Uterus (tissue), 4 donors: Measurements from ENCODE around the gene UBL5. TPM values are rescaled to one million over a fixed set of nuclear protein-coding genes. Genes with fewer than 3 reads are reported as not detected.

Source experiments
- DNase-seq, 2 donors: peaks; one replicate each; pipeline ENCODE4 v3.0.0-alpha.2; 2019 to 2020
- H3K27ac ChIP-seq, 2 donors: fragments of 200-600 bp; sonication (generic); 1 replicate in 1 of 2; 2 replicates in 1 of 2; pipeline ENCODE4 v1.5.1; 2016 to 2018
- H3K27me3 ChIP-seq, 2 donors: fragments of 200-600 bp; sonication (generic); one replicate each; pipeline ENCODE4 v1.5.1; 2018 to 2019; ENCODE audit warnings: control low read depth in 1 of 2
- H3K36me3 ChIP-seq, 2 donors: fragments of 200-600 bp; sonication (generic); one replicate each; pipeline ENCODE4 v1.5.1; 2019; ENCODE audit warnings: control low read depth in 1 of 2
- H3K4me1 ChIP-seq, 2 donors: fragments of 200-600 bp; sonication (generic); one replicate each; pipeline ENCODE4 v1.5.1; 2018 to 2019; ENCODE audit warnings: control low read depth in 1 of 2
- H3K4me3 ChIP-seq, 2 donors: fragments of 200-600 bp; sonication (generic); 1 replicate in 1 of 2; 2 replicates in 1 of 2; pipeline ENCODE4 v1.5.1; 2018 to 2019; ENCODE audit warnings: mild to moderate bottlenecking in 1 of 2
- H3K9me3 ChIP-seq, 2 donors: fragments of 200-600 bp; sonication (generic); one replicate each; pipeline ENCODE4 v1.5.1; 2019; ENCODE audit warnings: control low read depth in 1 of 2
- POLR2A ChIP-seq, 2 donors: fragments of 450-650 bp; IDR thresholded peaks; one replicate each; pipeline ENCODE4 v1.6.1; 2016; ENCODE audit warnings: antibody characterized with exemption in 2 of 2, mild to moderate bottlenecking in 1 of 2, moderate library complexity in 1 of 2
- intact Hi-C: fragments of 100-400 bp; cut with DNase I; formaldehyde crosslinking; loops from one replicate; pipeline ENCODE4 v1.15.1; 2023; ENCODE audit warnings: low total_unique reads
- total RNA-seq, 4 donors: library from RNA; depleted of rRNA in 3 of 4; stranded (reverse); fragments of >200 nt in 3 of 4; gene quantifications; one replicate each; pipeline versions ENCODE4 v1.1.0 to v1.2.4, GENCODE V29; 2014 to 2023
- TF ChIP-seq, protein P1 (sequence below), 4 experiments: fragments of 200-600 bp in 2 of 4; fragments of 450-650 bp in 2 of 4; sonication (generic) in 2 of 4; IDR thresholded peaks; one replicate each; pipeline ENCODE4 v1.5.1; 2016 to 2019; ENCODE audit warnings: antibody characterized with exemption in 4 of 4, mild to moderate bottlenecking in 2 of 4, moderate library complexity in 1 of 4
- donor health status: DM: yes; HTN: yes; CAD: no.

UBL5 gene
- total RNA-seq, 4 donors from 2014 or later = 180 to 1,153 (median 222) TPM

DNA sequence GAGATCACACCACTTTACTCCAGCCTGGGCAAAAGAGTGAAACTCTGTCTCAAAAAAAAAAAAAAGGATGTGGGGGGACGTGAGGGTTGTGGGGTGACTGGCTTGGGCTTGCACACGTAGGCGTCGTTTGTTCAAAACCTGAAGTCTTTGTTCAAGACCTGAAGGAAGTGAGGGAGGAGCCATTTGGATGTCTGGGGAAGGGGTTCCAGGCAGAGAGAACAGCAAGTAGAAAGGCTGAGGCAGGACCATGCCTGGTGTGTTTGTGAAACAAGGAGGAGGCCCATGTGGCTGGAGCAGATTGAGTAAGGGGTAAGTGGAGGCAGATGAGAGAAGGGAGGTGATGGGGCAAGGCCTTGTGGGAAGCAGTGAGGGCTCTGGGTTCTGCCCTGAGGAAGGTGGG, 35.2 kb downstream of the UBL5 start:
- TF ChIP-seq, protein P1, sequence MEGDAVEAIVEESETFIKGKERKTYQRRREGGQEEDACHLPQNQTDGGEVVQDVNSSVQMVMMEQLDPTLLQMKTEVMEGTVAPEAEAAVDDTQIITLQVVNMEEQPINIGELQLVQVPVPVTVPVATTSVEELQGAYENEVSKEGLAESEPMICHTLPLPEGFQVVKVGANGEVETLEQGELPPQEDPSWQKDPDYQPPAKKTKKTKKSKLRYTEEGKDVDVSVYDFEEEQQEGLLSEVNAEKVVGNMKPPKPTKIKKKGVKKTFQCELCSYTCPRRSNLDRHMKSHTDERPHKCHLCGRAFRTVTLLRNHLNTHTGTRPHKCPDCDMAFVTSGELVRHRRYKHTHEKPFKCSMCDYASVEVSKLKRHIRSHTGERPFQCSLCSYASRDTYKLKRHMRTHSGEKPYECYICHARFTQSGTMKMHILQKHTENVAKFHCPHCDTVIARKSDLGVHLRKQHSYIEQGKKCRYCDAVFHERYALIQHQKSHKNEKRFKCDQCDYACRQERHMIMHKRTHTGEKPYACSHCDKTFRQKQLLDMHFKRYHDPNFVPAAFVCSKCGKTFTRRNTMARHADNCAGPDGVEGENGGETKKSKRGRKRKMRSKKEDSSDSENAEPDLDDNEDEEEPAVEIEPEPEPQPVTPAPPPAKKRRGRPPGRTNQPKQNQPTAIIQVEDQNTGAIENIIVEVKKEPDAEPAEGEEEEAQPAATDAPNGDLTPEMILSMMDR (IDR thresholded peaks at IDR 0.05) = no peak
- no peak for TF ChIP-seq POLR2A (IDR thresholded peaks at IDR 0.05)
- Histone ChIP-seq H3K4me1 (no peaks in the 10 kb centered on the region), H3K27me3 (no peaks in the 10 kb centered on the region), H3K27ac (no peak overlapping the region), H3K36me3 (no peaks in the 10 kb centered on the region), H3K4me3 (no peak overlapping the region), H3K9me3 (no peaks in the 10 kb centered on the region)
- intact Hi-C loops = no loop called here
- DNase-seq = no peak

DNA sequence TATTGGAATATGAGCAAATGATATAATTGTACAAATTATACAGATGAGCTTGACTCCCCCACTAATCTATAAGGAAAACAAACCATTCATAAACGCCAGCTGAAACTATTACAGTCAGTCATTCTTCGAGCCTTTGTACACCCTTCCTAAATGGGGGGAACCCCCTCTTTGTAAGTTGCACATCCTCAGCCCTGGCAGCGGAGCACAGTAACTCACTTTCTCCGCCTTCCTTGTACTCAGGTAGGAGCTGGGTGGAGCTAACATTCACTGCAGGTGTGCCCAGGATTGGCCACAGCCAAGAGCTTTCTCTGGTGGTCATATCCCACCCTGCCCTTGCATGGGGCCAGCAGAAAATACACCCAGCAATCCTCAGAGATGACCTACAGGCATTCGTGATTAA, 36.0 kb downstream of the UBL5 start:
- no peaks in the 10 kb centered on the region for H3K4me1 ChIP-seq
- no peaks in the 10 kb centered on the region for H3K9me3 ChIP-seq
- H3K27ac ChIP-seq = no peak overlapping the region
- H3K27me3 ChIP-seq = no peaks in the 10 kb centered on the region
- H3K4me3 ChIP-seq = no peak overlapping the region
- TF ChIP-seq, protein P1 (IDR thresholded peaks at IDR 0.05) = no peak
- no peak for TF ChIP-seq POLR2A (IDR thresholded peaks at IDR 0.05)
- H3K36me3 ChIP-seq = no peaks in the 10 kb centered on the region
- intact Hi-C loops = no loop called here
- no peak for DNase-seq

DNA sequence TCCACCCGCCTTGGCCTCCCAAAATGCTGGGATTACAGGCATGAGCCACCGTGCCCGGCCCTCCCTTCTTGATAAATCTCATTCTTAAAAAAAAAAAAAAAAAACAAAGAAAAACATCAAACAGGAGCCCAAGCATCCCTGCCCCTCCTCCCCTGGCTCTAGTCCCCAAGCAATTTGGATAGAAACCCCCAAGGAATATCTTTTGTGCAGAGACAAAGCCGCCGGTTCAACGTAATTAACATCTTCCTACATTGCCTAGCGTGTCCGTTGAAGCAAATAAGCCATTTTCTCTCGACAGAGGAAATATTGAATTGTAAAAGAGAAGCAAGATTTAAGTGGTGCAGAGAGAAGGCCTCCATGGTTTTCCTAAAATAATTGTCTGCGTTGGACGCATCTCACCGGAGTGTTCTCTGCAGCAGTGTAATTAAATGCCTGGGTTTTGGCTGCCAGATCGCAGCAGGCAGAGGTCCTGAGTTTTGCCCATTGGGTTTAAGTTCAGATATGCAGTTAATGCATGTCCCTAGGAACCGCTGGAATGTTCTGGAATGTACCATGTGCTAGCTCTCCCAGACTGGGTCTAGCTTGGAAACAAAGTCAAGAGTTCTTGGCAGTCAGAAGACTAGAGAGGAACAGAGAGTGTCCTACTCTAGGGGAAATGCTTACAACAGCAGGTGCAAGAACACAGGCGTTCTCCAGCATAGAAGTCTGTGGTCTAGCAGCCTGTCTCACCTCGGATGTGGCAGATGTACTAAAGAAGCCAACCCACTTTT, 38.2 kb downstream of the UBL5 start:
- Histone ChIP-seq H3K9me3 (no peaks in the 10 kb centered on the region), H3K36me3 (no peaks in the 10 kb centered on the region), H3K4me3 (no peak overlapping the region), H3K27me3 (no peaks in the 10 kb centered on the region), H3K4me1 (no peaks in the 10 kb centered on the region), H3K27ac (no peak overlapping the region)
- TF ChIP-seq, protein P1 (IDR thresholded peaks at IDR 0.05) = no peak
- TF ChIP-seq POLR2A (IDR thresholded peaks at IDR 0.05) = no peak
- no peak for DNase-seq
- intact Hi-C loops = no loop called here

DNA sequence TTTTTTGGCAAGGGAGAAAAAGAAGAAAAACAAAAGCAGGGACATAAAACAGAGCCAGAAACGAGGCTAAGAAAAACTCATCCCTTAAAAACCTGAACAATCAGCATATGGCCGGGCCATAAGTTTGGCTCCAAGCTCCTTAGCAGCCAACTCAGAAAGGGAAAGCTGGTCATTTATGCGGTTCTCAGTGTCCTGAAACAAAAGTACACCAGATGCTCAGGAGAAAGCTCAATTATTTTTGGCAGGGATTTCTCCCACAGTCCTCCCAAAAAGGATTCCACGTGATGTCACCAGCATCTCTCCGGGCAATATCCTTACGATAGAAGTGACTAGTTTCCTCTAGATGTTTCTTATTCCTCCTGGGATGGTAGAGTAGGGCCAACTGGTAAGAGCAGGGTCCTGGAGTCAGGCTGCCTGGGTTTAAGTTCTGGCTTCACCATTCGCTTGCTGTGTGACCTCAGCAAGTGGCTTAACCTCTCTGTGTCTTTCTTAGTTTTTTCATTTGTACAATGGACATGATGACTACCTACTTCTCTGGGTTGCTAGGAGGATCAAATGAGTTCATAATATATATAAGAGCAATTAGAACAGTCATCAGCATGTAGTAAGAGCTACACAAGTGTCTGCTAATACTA, 41.4 kb downstream of the UBL5 start:
- intact Hi-C loops = no loop called here
- TF ChIP-seq, protein P1 (IDR thresholded peaks at IDR 0.05) = no peak
- TF ChIP-seq POLR2A (IDR thresholded peaks at IDR 0.05) = no peak

DNA sequence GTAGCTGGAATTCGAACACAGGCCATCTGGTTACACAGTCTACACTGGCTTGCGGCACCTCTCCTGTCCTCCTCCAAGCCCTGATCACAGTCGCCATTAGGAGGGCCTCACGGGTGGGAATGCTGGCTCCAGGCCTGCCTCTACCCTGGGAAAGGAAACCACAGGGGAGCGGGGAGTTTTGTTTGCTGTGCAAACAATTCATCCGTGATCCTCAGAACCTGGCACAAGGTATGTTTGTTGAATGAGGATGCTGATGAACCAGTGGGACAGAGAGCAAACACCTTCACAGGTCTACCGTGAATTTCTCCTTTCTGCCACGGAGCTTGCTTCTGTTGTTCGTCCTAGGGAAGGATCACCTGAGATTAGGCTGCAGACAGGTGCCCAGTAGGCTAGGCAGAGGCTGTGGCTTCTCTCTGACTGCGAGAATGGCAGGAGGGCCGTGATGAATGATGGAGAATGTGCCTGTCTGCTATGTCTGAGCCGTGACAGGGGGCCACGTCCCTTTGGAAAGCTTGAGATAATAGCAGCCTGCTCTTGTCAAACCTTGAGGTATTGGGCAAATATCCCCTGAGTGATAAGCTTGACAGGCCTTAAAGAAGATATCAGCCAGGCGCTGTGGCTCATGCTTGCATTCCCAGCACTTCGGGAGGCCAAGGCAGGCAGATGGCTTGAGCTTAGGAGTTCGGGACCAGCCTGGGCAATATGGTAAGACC, 44.1 kb downstream of the UBL5 start:
- DNase-seq = no peak
- Histone ChIP-seq H3K4me1 (no peaks in the 10 kb centered on the region), H3K36me3 (no peaks in the 10 kb centered on the region), H3K27me3 (no peaks in the 10 kb centered on the region), H3K9me3 (no peaks in the 10 kb centered on the region), H3K4me3 (no peak overlapping the region), H3K27ac (no peak overlapping the region)
- intact Hi-C loops = no loop called here
- TF ChIP-seq, protein P1 (IDR thresholded peaks at IDR 0.05) = no peak
- TF ChIP-seq POLR2A (IDR thresholded peaks at IDR 0.05) = no peak

More for the DNA sequence above, 41.4 kb downstream of the UBL5 start:
- no peaks in the 10 kb centered on the region for H3K9me3 ChIP-seq
- no peak overlapping the region for H3K4me3 ChIP-seq
- H3K36me3 ChIP-seq = no peaks in the 10 kb centered on the region
- H3K4me1 ChIP-seq = no peaks in the 10 kb centered on the region
- no peak overlapping the region for H3K27ac ChIP-seq
- no peak for DNase-seq
- H3K27me3 ChIP-seq = no peaks in the 10 kb centered on the region
